ENCODE results near the gene SULT1A2. TPM values are rescaled to one million over a fixed set of nuclear protein-coding genes. Genes with fewer than 3 reads are reported as not detected.

The SULT1A2 gene
- total RNA-seq, 1 experiment from 2014 or later = 21.8 TPM

DNA sequence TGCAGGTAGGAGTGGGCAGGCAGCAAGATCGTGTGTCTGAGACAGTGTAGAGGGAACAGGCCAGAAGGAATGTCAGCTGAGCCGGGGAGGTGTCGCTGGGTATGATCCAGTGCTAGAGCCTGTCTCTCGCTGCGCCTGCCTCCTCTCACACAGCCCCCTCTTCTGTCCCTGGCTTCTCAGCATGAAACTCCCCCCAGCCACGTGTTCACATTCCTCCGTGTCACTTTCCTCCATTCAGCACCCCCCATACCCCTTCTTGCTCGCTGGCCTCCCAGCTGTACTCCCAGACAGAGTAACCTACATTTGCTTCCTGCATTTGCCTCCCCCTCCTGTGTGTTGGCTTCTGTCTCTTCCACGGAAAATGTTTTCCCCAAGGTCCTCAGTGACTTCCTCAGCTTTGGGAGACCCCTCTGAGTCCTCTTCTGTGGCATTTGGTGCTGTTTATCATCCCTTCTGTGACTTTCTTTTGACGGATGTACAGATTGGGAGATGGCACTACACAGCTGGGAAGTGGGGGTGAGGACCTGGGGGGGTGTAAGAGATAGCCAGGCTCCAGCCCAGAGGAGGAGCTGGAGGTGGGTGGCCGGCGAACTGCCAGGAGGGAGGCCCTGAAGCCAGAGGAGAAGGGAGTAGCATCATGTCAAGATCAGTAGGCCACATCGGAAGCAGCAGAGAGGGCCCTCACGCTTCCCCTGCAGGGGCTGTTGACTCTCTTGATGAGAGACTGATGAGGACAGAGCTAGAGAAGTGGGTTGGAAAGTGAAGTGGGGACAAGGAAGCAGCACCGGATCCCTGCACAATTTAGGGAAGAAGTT, 23.9 kb downstream of the SULT1A2 start:
- no TSS peak for BruUV-seq (replicated peaks)
- no peaks in the 10 kb centered on the region; the same call in 1 of the 2 replicates for H4K20me1 ChIP-seq (ENCODE audit: insufficient read depth)
- TF ChIP-seq, protein P1, sequence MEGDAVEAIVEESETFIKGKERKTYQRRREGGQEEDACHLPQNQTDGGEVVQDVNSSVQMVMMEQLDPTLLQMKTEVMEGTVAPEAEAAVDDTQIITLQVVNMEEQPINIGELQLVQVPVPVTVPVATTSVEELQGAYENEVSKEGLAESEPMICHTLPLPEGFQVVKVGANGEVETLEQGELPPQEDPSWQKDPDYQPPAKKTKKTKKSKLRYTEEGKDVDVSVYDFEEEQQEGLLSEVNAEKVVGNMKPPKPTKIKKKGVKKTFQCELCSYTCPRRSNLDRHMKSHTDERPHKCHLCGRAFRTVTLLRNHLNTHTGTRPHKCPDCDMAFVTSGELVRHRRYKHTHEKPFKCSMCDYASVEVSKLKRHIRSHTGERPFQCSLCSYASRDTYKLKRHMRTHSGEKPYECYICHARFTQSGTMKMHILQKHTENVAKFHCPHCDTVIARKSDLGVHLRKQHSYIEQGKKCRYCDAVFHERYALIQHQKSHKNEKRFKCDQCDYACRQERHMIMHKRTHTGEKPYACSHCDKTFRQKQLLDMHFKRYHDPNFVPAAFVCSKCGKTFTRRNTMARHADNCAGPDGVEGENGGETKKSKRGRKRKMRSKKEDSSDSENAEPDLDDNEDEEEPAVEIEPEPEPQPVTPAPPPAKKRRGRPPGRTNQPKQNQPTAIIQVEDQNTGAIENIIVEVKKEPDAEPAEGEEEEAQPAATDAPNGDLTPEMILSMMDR (conservative IDR thresholded peaks at IDR 0.05) = no peak
- no peak for TF ChIP-seq EZH2 (IDR thresholded peaks at IDR 0.05; ENCODE audit: low read depth)
- H3K79me2 ChIP-seq (ENCODE audit: low read depth) = no peaks in the 10 kb centered on the region
- no peaks in the 10 kb centered on the region; the same call in 1 of the 2 replicates for H3K9me3 ChIP-seq (ENCODE audit: insufficient read depth, low read depth)
- intact Hi-C loops (cut with micrococcal nuclease; ENCODE audit: unreplicated experiment) = no loop called here
- ChIA-PET CTCF (interaction anchor here (0.7 kb wide), 1 partner anchor 256 kb away, joined by 3 read pairs; no protein-coding TSS in a partner anchor), POLR2A (ENCODE audit: unreplicated experiment) (no interaction called here)
- no peaks in the 10 kb centered on the region for H3K36me3 ChIP-seq (ENCODE audit: low read depth)
- DNase-seq = no peak
- H3K4me1 ChIP-seq (replicated peaks; ENCODE audit: insufficient read depth) = no peaks in the 10 kb centered on the region
- H2AFZ ChIP-seq = no peak overlapping the region
- no peak overlapping the region for H3K27ac ChIP-seq
- no peaks in the 10 kb centered on the region for H3K27me3 ChIP-seq (ENCODE audit: insufficient read depth, low read depth)
- H3K4me2 ChIP-seq = no peak overlapping the region
- 0 out of 2 replicates have a peak, but pooled peaks cover 3% of the 10 kb centered on the region for H3K9me2 ChIP-seq (ENCODE audit: insufficient read depth)
- H3F3A ChIP-seq (ENCODE audit: insufficient read depth, low read depth) = no peaks in the 10 kb centered on the region
- H3K4me3 ChIP-seq = no peak overlapping the region

DNA sequence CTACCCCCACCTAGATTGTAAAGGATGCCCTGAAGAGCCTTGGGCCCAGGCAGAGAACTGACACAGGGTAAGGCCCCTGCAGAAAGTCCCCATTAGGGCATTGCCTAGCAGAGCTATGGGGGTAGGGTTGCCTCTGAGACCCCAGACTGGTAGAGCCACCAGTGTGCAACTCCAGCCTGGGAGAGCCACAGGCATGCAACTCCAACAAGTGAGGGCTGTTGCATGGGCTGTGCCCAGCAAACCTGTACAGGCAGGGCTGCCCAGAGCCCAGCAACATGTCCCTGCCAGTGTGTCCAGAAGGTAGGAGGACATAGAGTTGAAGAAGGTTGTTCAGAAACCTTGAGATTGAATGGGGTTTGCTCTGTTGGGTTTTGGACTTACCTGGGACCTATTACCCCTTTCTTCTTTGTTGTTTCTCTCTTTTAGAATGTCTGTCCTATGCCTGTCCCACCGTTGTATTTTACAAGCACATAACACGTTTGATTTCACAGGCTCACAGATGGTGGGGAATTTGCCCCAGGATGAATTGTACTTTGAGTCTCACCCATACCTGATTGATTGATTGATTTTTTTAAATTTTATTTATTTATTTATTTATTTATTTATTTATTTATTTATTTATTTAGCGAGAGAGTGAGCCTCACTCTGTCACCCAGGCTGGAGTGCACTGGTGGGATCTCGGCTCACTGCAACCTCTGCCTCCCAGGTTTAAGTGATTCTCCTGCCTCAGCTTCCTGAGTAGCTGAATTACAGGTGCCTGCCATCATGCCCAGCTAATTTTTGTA, 26.7 kb downstream of the SULT1A2 start:
- Histone ChIP-seq H3K9me2 (ENCODE audit: insufficient read depth) (0 out of 2 replicates have a peak, but pooled peaks cover 3% of the 10 kb centered on the region), H3K27me3 (ENCODE audit: insufficient read depth, low read depth) (no peaks in the 10 kb centered on the region), H3K4me1 (replicated peaks; ENCODE audit: insufficient read depth) (no peaks in the 10 kb centered on the region), H4K20me1 (ENCODE audit: insufficient read depth) (no peaks in the 10 kb centered on the region), H3K36me3 (ENCODE audit: low read depth) (peaks cover 7% of the 10 kb centered on the region; the same call in 1 of the 2 replicates), H3K4me2 (no peak overlapping the region), H3K27ac (no peak overlapping the region), H3F3A (ENCODE audit: insufficient read depth, low read depth) (no peaks in the 10 kb centered on the region), H3K79me2 (ENCODE audit: low read depth) (no peaks in the 10 kb centered on the region), H2AFZ (no peak overlapping the region), H3K9me3 (ENCODE audit: insufficient read depth, low read depth) (peaks cover 16% of the 10 kb centered on the region), H3K4me3 (no peak overlapping the region)
- no peak for TF ChIP-seq EZH2 (IDR thresholded peaks at IDR 0.05; ENCODE audit: low read depth)
- TF ChIP-seq, protein P1 (conservative IDR thresholded peaks at IDR 0.05) = no peak
- intact Hi-C loops (cut with micrococcal nuclease; ENCODE audit: unreplicated experiment) = no loop called here
- no peak for DNase-seq
- ChIA-PET CTCF (no interaction called here), POLR2A (ENCODE audit: unreplicated experiment) (interaction anchor here (0.5 kb wide), 1 partner anchor 23 kb away, joined by 3 read pairs; no protein-coding TSS in a partner anchor)
- no TSS peak for BruUV-seq (replicated peaks)

DNA sequence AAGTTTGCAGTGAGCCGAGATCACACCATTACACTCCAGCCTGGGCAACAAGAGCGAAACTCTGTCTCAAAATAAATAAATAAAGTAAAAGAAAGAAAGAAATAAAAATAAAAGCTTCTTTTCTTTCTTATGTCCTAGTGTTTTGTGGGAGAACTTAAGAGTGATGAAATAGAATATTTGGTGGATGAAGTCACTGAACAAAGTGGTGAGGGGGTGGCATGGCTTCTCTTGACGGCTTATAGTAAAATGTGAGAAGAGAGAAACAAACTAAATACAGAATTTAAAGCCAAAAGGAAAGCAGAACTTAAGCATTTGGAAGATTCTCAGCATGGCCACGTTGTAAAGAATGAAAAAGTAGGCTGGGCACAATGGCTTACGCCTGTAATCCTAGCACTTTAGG, 27.8 kb downstream of the SULT1A2 start:
- Histone ChIP-seq H2AFZ (no peak overlapping the region), H3K4me3 (no peak overlapping the region), H3F3A (ENCODE audit: insufficient read depth, low read depth) (no peaks in the 10 kb centered on the region), H3K4me1 (replicated peaks; ENCODE audit: insufficient read depth) (no peaks in the 10 kb centered on the region), H3K4me2 (no peak overlapping the region), H3K36me3 (ENCODE audit: low read depth) (peaks cover 7% of the 10 kb centered on the region; the same call in 1 of the 2 replicates), H4K20me1 (ENCODE audit: insufficient read depth) (no peaks in the 10 kb centered on the region), H3K27ac (no peak overlapping the region), H3K9me2 (ENCODE audit: insufficient read depth) (0 out of 2 replicates have a peak, but pooled peaks cover 3% of the 10 kb centered on the region), H3K9me3 (ENCODE audit: insufficient read depth, low read depth) (peaks cover 16% of the 10 kb centered on the region), H3K27me3 (ENCODE audit: insufficient read depth, low read depth) (no peaks in the 10 kb centered on the region), H3K79me2 (ENCODE audit: low read depth) (no peaks in the 10 kb centered on the region)
- CTCF ChIA-PET = interaction anchor here (0.7 kb wide), 2 partner anchors 15 to 48 kb away, joined by 6 to 8 read pairs; no protein-coding TSS in a partner anchor
- POLR2A ChIA-PET (ENCODE audit: unreplicated experiment) = no interaction called here
- BruUV-seq (replicated peaks) = no TSS peak
- DNase-seq = no peak
- intact Hi-C loops (cut with micrococcal nuclease; ENCODE audit: unreplicated experiment) = no loop called here
- TF ChIP-seq, protein P1 (conservative IDR thresholded peaks at IDR 0.05) = no peak
- TF ChIP-seq EZH2 (IDR thresholded peaks at IDR 0.05; ENCODE audit: low read depth) = no peak

Measured in PC-9 (cell line).